Stimulated activated CD8-positive, alpha-beta memory T cell treated with anti-CD3 and anti-CD28 coated beads, Interleukin-15, amount 100 ng/mL, for 1 hour (primary cell): Measurements from ENCODE around the gene C6.
"Not testable (repeated sequence)": the region's sequence is repeated elsewhere in the genome, so short reads cannot be mapped to it uniquely, and the experiment has no call there.

Experiments used
- DNase-seq: peaks from one replicate; pipeline ENCODE4 v3.0.0-alpha.2; 2020; ENCODE audit warnings: low read depth

The C6 gene

DNA sequence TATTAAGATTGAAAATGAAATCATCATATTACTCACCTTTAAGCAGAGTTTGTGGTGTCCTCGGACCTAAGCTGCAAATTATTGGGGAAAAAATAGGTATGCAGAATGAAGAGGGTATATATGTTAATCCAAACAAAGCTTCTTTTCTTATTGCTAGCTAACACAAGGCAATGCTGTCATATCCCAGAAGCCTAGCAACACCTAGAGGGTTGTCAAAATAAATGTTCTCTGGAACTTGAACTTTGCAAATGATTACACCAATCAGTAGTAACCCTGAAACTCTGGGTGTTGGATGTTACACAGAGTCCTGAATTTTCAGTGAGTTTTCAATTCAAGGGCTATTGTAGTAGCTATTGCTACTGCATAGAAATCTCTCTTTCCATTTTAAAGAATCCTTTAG lies at the start of gene C6:
TSS of gene C6 (minus strand) at position 193 of the 400 bp plus-strand sequence. CDS start 10,302 bp downstream, outside the sequence.
- no peak for DNase-seq

DNA sequence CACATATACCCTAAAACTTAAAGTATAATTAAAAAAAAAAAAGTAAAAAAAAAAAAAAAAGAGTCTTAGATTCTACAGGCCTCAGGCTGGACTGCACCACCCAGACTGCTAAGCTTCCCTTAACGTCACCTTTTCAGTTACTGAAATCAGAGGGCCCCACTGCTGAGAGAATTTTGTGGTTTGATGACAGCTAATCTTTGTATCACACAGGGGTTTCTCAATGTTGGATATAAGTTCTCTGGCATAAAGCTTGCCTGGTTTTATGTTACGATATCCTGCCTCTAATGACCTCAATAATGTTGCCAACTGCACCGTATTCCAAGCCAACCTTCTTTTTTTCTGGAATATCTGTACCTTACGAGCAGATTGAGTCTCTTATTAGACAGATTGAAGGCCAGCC lies 43.1 kb upstream of the C6 start:
- DNase-seq: no peak

DNA sequence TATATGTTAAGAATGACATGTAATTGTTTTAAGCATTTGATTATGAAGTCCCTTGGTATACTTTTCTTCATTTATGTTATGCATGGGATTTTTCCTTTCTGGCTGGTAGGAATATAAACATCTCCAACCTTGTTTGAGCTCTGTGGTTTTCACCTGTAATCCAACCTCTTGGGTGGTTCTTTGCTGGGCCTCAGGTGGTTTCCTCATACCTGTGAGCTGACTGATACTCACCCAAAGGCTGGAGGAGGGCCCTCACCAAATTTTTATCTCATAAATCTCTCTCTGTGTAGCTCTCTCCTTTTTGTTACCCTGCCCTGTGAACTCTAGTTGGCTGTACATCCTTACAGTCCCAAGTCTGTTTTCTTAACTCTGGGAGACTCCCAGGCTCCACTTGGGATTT lies 39.8 kb upstream of the C6 start:
- DNase-seq: no peak

DNA sequence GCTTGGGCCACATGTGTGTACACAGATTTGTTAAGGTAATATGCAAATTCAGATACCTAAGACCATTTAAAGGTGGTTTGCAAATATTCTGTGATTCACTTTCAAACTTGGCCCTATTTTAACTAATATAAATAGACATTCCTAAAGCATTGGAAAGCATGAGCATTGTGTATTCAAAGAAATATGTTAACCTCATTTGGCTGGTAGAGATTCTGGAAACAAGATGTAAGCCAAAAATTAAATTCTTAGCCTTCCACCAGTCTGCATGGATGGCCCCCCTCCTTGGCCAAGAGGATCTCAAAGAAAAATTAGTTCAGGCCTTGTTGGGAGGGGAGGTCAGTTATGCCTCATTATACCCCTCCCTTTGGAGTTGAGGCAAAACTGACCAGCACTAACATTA lies 38.7 kb upstream of the C6 start:
- no peak for DNase-seq

DNA sequence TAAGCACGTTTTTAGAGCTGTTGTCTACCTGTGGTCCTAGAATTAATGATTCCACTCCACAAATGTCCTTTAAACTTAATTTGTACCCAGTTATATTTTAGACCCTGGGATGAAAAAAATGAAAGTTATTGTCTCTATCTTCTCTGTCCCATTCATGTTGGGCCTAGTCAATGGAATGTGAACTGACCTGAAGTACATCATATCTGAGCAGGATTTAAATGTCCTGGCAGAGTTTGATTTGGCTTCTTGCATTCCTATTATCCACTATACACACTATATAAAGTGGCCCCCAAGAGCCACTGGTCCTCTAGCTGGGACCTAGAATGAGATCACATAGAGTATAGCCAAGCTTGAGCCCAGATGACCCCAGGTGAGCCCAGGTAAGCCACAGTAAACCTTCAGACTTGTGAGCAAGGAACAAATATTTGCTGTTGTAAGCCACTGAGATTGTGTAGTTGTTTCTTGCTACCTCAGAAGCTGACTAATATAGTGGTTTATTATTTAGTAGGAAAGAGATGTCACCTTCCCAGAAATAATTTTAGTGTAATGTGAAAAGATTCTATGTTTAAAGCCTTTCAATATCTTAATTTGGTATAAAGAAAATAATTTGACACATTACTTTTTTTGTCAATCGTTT lies 37.1 kb upstream of the C6 start:
- DNase-seq: no peak

DNA sequence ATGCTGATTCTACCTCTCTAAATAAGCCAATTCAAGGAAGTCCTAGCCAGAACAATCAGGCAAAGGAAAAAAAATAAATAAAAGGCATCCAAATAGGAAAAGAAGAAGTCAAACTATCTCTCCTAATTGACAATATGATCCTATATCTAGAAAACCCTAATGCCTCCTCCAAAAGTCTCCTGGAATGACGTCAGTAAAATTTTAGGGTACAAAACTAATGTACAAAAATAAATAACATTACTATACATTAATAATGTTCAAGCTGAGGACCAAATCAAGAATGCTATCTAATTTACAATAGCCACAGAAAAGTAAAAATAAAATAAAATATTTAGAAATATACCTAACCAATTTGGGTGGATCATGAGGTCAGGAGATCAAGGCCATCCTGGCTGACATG lies 33.8 kb upstream of the C6 start:
- no peak for DNase-seq

DNA sequence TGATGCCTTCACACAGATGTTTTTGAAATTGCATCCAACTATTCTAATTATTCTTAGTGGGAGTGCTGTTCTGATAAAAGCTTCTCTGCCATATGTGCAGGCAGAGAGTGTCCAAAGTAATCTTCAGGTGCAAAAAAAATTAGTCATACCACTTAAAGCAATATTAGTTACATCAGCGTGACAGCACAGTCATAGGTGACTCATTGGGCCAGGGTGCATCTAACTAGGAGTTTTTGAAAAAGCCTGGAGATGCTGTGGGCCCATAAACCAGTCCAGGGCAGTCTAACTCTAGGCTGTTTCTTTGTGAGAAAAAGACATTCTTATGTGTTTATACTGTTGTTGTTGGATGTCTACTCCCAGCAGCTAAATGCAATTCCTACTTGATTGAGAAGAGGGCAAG lies 33.0 kb upstream of the C6 start:
- DNase-seq: no peak

DNA sequence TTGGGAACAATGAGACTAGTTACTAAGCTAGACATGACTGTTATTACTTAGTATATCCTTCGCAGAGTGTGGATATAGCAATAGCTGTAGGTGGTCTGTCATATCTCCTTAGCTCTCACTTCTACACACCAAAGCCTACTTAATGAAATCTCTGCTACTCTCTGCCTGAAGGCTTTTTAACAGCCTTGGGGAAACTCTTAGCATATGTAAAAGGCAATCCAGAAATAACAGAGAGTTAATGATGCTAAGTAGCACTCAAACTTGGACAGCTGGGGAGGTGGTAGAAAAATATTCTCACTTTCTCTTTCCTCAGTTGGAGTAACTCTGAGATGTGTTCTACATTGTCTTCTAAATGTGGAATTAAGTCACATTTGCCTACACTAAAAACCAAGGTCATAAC lies 30.2 kb upstream of the C6 start:
- no peak for DNase-seq

DNA sequence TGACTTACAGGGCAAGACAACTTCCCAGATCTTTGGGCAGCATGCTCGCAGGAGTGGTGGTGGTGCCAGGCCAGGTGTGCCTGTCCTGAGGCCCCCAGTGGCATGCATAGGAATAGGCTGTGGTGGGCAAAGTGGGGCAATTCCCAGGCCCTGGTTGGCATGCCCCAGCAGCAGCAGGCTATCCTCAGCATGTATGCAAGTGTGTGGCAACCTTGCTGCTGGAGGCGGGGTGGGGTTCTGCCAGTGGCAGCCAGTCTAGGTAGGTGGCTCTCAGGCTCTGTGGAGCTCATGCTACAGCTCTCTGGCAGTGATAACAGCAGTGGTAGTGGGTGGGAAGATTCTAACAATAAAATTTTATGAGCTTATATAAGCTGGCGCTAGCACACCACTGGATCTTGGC lies 27.7 kb upstream of the C6 start:
- DNase-seq: no peak

DNA sequence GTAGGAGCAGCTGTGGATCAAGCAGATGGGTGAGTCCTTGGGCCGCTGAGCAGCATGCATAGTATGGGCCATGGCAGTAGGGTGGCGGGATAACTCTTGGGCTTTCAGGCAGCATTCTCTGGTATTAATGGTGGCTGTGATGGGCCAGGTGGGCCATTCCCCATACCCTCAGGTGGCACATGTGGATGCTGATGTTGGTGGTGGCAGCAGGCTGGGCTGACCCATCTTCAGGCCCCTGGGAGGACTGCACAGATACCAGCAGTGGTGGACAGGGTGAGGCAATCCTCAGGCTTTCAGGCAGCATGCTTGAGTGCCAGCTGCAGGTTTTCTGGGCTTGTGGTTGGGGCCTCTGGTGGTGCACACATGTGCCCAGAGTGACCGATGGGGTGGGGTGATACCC lies 27.1 kb upstream of the C6 start:
- no peak for DNase-seq

DNA sequence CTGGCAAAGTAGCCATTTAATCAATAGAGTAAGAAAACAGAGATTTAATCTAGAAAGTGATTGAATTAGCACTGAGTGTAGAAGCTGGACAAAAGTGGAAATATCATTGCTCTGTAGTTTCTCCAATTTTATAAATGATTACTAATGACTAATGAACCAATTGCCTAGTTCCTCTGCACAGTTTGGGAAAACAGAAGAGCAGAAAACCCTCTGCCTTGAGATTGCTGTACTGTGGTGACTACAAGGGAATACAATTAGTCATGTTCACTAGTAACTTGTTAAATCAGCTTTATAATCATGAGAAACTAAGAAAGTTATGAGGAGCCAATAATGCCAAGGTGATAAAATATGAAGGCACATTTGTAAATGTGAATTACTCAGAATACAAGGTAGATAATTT lies 21.1 kb upstream of the C6 start:
- no peak for DNase-seq

DNA sequence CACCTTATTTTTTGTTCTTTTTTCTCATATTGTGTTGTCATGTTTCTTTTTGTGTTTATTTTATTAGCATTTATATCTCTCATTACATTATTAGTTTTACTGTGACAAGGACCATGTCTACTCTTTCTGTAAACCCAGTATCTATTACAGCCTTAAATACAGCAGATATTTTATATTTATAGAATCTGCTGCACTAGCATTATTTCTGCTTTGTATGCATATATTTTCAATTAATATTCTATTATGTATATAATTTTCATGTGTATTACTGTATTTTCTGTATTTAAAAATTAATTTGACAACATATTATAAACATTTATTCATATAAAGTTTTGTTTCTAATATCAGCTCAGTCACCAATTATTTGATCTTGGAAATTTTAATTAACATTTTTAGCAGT lies 19.5 kb upstream of the C6 start:
- no peak for DNase-seq

DNA sequence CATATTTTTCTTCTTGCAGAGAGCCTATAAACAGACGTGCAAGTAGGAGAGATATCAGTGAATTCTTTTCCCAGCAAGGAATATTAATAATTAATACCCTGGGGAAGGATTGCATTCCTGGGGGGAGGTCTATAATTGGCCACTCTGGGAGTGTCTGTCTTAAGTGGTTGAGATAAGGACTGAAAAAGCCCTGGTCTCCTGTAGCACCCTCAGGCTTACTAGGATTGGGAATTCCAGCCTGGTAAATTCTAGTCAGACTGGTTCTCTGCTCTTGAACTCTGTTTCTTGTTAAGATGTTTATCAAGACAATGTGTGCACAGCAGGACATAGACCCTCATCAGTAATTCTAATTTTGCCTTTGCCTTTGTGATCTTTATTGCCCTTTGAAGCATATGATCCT lies 16.9 kb upstream of the C6 start:
- not testable (repeated sequence) for DNase-seq

DNA sequence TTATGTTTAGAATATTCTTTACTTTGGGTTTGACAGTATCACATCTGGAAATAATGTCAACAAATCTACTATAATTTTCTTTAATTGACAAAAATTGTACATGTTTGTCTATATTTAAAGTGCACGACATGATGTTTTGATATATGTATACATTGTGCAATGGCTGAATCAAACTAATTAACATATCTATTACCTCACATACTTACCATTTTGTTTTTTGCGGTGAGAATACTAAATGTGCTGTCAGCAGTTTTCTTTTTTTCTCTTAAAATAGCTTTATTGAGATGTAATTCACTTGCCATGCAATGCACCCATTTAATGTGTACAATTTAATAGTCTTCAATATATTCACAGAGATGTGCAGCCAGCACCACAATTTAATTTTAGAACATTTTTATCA lies 10.6 kb upstream of the C6 start:
- DNase-seq: no peak

DNA sequence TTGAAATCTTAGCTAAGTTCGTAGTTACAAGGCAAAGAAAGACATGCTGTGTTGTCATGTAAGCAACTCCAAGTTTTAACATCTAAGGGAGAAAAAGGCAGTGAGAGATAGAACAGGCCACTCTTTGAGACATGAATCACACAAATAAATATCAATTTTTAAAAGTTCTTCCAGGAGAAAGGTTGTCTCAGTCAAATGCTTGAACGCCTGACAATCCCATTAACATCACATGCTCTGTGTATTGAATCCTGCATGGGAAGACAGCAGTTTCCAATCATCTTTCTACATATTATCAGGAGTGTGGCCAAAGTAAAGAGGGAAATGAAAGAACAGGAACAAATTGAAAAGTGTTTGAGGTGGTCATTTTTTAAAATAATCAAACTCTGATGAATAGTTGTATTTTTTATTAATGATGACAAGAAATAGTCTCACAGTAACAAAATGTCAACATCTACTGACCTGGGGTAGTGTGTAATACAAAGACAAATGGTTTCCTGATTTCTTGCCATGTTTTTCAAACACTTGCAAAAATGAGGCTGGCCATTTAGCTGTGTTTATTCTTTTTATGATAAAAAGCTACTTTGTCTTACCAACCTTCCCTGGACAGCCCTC lies 6.4 kb upstream of the C6 start:
- no peak for DNase-seq

DNA sequence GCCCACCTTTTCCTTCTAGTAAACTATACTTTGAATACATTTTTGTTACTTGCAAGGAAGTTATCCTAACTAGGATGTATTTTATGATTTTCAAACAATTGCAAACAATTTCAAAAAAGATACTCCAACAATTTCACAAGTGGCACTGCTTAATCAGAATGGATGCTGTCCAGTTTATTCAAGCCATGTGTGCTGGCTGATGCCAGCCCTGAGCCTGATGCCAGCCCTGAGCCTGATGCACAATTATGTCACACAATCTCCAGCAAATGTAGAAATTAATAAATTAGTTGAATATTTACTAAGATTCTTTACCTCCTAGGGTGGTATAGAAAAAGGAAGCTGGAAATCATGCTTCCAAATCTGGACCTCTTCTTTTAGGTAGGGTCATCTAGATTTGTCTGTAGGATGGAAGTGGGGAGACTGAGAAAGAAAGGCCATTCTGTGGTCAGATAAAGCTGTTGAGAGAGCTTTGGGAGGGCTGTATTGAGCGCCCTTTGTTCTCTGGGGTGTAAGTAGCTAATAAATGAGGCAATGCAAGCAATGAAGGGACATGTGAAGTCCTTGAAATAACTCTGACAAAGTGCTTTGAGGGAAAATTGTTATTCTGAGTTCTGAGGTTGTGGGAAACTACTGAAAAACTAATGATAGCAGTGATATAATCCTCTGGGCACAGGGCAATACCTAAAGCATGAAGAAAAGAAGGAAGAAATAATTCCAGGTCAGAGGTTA lies 5.8 kb upstream of the C6 start:
- no peak for DNase-seq

DNA sequence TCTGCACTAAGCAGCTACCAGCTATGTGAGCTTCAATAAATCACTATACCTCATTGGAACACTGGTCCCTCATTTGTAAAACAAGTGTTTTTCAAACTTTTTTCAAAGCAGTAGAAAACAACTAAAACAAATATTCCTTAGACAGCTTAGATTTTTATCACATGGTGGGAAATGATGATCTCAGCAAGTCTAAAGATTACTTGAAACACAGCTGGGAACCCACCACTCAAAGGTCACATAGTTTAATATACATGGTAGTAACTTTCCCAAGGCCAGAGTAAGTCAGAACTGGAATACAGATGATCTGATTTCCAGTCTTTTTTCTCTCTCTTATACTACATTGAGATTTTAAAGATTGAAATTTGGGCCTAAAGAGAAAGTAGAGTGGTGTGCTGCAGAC lies 850 bp upstream of the C6 start:
- DNase-seq: no peak

DNA sequence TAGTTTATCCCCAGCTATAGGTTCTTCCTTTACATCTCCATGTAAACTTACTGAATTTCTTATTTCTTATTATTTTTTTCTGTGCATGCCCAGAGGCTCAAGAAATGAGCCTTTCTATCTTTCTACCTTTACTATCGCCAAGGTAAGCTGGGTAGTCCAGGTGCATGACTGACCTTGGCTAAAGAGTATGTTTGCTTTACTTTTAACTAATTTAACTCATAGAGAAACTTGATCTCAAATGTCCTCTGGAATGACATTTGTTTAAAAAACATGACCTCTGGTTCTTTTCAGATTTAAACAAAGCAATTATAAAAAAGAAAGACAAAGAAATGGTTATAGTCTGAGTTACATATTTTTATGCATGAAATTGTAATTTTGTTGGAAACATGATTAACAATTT lies 397 bp downstream of the C6 start:
- no peak for DNase-seq

DNA sequence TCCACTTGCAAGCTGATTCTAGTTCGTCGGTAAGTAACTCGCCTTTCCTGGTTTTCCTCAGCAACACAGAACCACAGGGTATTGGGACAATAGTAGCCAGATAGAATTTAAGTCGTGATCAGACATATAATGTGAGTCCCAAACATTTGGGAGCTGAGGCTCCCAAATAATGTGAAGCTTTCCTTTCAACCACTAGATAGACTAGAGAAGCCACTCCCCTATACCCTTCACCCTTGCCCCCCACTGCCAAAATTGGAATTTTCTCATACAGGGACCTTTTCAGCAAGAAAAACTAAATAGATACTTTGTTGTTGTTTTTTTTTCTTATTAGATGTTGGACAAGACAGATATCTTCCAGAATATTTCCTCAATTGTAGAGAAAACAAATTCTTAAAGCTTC lies 1.9 kb downstream of the C6 start:
- no peak for DNase-seq

DNA sequence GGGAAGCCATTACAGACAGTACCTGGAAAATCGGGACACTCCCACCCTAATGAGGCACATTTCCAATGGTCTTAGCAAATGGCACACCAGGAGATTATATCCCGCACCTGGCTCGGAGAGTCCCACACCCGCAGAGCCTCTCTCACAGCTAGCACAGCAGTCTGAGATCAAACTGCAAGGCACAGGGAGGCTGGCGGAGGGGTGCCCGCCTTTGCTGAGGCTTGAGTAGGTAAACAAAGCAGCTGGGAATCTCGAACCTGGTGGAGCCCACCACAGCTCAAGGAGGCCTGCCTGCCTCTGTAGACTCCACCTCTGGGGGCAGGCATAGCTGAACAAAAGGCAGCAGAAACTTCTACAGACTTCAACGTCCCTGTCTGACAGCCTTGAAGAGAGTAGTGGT lies 7.9 kb downstream of the C6 start:
- not testable (repeated sequence) for DNase-seq

DNA sequence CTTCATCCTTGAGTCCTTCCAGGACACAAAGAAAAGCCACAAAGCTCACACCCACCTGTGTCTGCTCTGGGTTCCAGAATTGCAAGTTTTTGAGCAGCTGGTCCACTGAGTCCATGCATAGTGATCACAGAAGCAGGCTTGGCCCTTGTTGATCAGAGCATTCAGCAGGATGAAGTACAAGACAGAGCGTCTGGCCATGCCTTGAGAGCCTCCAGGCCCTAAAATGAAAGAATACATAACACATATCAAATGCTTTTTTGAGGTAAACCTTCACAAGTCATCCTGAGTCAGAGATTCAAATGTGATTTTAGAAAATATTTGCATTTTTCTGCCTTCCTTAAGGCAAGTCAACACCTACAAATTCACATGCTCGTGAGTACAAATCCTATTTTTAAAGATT lies 10.3 kb downstream of the C6 start:
- DNase-seq: no peak

DNA sequence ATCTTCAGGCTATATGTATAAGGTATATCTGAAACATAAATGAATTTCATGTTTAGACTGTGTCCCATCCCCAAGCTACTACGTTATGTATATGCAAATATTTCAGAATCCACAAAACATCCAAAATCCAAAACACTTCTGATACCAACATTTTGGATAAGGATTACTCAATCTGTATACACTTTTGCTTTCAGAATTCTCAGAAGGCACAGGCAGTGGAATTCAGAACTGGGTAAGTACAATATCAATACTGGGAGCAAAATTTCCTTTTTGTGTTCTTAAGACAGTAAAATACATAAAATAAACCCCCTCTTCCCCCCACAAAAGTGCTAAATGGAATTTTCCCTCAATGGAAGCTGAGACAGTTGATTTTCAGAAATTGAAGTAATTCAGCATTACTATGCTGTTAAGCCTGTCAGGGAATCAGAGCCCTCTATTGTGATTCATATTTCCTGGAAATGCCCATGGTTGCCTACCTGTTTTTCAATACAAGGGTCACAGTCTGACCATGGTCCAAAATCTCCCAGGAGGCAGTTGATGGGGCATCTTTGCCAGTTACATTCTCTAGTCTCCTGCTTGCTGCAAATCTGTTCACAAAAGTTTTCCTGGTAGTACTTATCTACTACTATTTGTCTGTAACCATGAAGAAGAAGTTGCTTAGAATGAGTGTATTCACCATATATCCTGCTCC lies 12.1 kb downstream of the C6 start:
- no peak for DNase-seq

DNA sequence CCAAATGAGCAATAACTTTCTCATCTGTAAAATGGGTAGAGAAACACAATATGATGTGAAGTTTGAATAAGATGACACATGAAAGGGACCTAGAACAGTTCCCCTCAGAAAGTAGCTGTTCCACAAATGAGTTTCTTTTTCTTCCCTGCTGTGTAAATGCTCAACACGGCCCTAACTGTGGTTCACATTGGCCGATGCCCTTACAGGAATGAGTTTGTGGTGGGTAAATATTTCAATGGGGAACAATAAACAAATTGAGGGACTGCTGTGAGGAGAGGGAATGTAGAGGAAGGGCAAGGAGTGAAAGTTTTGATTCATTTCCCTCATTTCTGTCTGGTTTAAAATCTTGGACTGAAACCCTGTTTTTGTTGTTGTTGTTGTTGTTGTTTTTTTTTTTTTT lies 12.8 kb downstream of the C6 start:
- no peak for DNase-seq
